Thyroid gland (tissue), 4 donors: ENCODE data around the gene SDC4.

Experiments
- CTCF ChIP-seq, 6 experiments: fragments of 200-600 bp in 3 of 6; fragments of 450-650 bp in 3 of 6; sonication (generic) in 3 of 6; IDR thresholded peaks; one replicate each; pipeline ENCODE4 v1.5.1; 2016 to 2019; ENCODE audit warnings: antibody characterized with exemption in 6 of 6, mild to moderate bottlenecking in 2 of 6, inconsistent platforms in 1 of 6, moderate library complexity in 1 of 6
- POLR2A ChIP-seq, 2 donors: fragments of 450-650 bp; IDR thresholded peaks; one replicate each; pipeline ENCODE4 v1.6.1; 2017; ENCODE audit warnings: antibody characterized with exemption in 2 of 2, mild to moderate bottlenecking in 2 of 2, moderate library complexity in 1 of 2

- no peak for TF ChIP-seq CTCF (IDR thresholded peaks at IDR 0.05)
- no peak for TF ChIP-seq POLR2A (IDR thresholded peaks at IDR 0.05)
Measured at GRCh38 chr20:45343532-45344167, 4.6 kb downstream of the SDC4 start.
